ENCODE measurements around the gene MAP2K6. TPM values are rescaled to one million over a fixed set of nuclear protein-coding genes. Genes with fewer than 3 reads are reported as not detected.

MAP2K6 gene
- total RNA-seq, 4 donors from 2014 or later = 3.6 to 5.6 (median 4.4) TPM

- 83 to 86% methylated on average over 15 of the region's 15 CpGs for WGBS, 2 donors
- no peaks in the 10 kb centered on the region for H3K27me3 ChIP-seq
- no peaks in the 10 kb centered on the region for H3K4me1 ChIP-seq
- DNase-seq = no peak
- H3K36me3 ChIP-seq = no peaks in the 10 kb centered on the region
- intact Hi-C loops (cut with DNase I) = no loop called here
- no peak for TF ChIP-seq POLR2A (IDR thresholded peaks at IDR 0.05)
- TF ChIP-seq CTCF (IDR thresholded peaks at IDR 0.05) = no peak
- no peak overlapping the region for H3K27ac ChIP-seq
- no peak overlapping the region for H3K4me3 ChIP-seq (replicated peaks in 1 of 3)
- no peaks in the 10 kb centered on the region for H3K9me3 ChIP-seq
These were observed 23.5 kb upstream of the MAP2K6 start for GRCh38 chr17:69390795-69391501.

- Histone ChIP-seq H3K36me3 (no peaks in the 10 kb centered on the region), H3K4me3 (replicated peaks in 1 of 3) (no peak overlapping the region), H3K4me1 (no peaks in the 10 kb centered on the region), H3K9me3 (no peaks in the 10 kb centered on the region), H3K27ac (no peak overlapping the region), H3K27me3 (no peaks in the 10 kb centered on the region)
- no peak for TF ChIP-seq CTCF (IDR thresholded peaks at IDR 0.05)
- TF ChIP-seq POLR2A (IDR thresholded peaks at IDR 0.05) = no peak
- intact Hi-C loops (cut with DNase I) = no loop called here
- DNase-seq = no peak
- 62 to 63% methylated on average over 3 of the region's 3 CpGs for WGBS, 2 donors
These were observed 13.2 kb upstream of the MAP2K6 start for GRCh38 chr17:69401251-69401650.

GRCh38 chr17:69402052-69402451, 12.4 kb upstream of the MAP2K6 start:
- WGBS, 2 donors = 91 to 94% methylated on average over 7 of the region's 7 CpGs

GRCh38 chr17:69404399-69404798, 10.1 kb upstream of the MAP2K6 start:
- no peak overlapping the region for H3K27ac ChIP-seq
- TF ChIP-seq CTCF (IDR thresholded peaks at IDR 0.05) (no peak), POLR2A (IDR thresholded peaks at IDR 0.05) (no peak)
- intact Hi-C loops (cut with DNase I) = no loop called here

More at GRCh38 chr17:69402052-69402451, 12.4 kb upstream of the MAP2K6 start:
- Histone ChIP-seq H3K4me1 (no peaks in the 10 kb centered on the region), H3K9me3 (no peaks in the 10 kb centered on the region), H3K27me3 (no peaks in the 10 kb centered on the region), H3K4me3 (replicated peaks in 1 of 3) (no peak overlapping the region), H3K36me3 (no peaks in the 10 kb centered on the region), H3K27ac (no peak overlapping the region)
- TF ChIP-seq CTCF (IDR thresholded peaks at IDR 0.05) (no peak), POLR2A (IDR thresholded peaks at IDR 0.05) (no peak)
- no peak for DNase-seq
- intact Hi-C loops (cut with DNase I) = no loop called here

GRCh38 chr17:69405096-69405495, 9.4 kb upstream of the MAP2K6 start:
- H3K4me3 ChIP-seq (replicated peaks in 1 of 3) = no peak overlapping the region
- no peaks in the 10 kb centered on the region for H3K36me3 ChIP-seq
- H3K4me1 ChIP-seq = no peaks in the 10 kb centered on the region
- no peak for DNase-seq
- TF ChIP-seq POLR2A (IDR thresholded peaks at IDR 0.05) (no peak), CTCF (IDR thresholded peaks at IDR 0.05) (no peak)
- H3K9me3 ChIP-seq = no peaks in the 10 kb centered on the region
- WGBS, 2 donors = 95 to 97% methylated on average over 5 of the region's 5 CpGs
- H3K27ac ChIP-seq = no peak overlapping the region
- no peaks in the 10 kb centered on the region for H3K27me3 ChIP-seq
- intact Hi-C loops (cut with DNase I) = no loop called here

More at GRCh38 chr17:69404399-69404798, 10.1 kb upstream of the MAP2K6 start:
- no peaks in the 10 kb centered on the region for H3K36me3 ChIP-seq
- H3K4me1 ChIP-seq = no peaks in the 10 kb centered on the region
- DNase-seq = no peak
- H3K4me3 ChIP-seq (replicated peaks in 1 of 3) = no peak overlapping the region
- 91 to 93% methylated on average over 5 of the region's 5 CpGs for WGBS, 2 donors
- H3K9me3 ChIP-seq = no peaks in the 10 kb centered on the region
- no peaks in the 10 kb centered on the region for H3K27me3 ChIP-seq
